Hepatocyte (in vitro differentiated cells): Measurements from ENCODE around the gene CSMD2.

Source experiments
- CTCF ChIP-seq: fragments of 200-600 bp; sonication (generic); IDR thresholded peaks from 2 replicates; pipeline ENCODE4 v1.5.1; 2016; ENCODE audit warnings: antibody characterized with exemption, mild to moderate bottlenecking; ENCODE audit not compliant: poor library complexity
- EZH2 ChIP-seq: fragments of 200-600 bp; sonication (generic); IDR thresholded peaks from 2 replicates; pipeline ENCODE4 v1.6.1; 2016; ENCODE audit warnings: antibody characterized with exemption, mild to moderate bottlenecking, borderline replicate concordance

DNA sequence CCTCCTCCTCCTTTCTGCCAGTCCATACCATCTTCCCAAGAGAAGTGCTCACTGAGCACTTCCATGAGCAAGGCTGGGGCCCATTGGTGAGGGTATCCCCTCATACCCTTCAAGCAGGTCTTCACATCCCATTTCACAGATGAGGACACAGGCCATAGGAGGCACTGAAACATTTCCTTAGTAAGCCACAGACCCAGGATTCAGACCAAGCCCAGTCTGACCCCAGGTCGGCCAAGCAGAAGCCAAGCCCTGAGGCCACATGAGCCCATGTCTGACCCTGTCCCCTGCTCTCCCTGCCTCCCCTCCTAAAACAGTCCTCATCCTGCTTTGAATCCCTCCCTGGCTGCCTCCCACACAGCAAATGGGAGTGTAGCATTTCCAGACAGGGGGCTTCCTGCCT, 546.4 kb downstream of the CSMD2 start:
- TF ChIP-seq CTCF: no peak
- no peak for TF ChIP-seq EZH2
